RPMI8226 (cell line): ENCODE data around the gene COL19A1.
"Not testable (repeated sequence)": the region's sequence is repeated elsewhere in the genome, so short reads cannot be mapped to it uniquely, and the experiment has no call there.

ENCODE experiments used
- DNase-seq: peaks from one replicate; pipeline ENCODE4 v3.0.0-alpha.2; 2015

The COL19A1 gene

DNA sequence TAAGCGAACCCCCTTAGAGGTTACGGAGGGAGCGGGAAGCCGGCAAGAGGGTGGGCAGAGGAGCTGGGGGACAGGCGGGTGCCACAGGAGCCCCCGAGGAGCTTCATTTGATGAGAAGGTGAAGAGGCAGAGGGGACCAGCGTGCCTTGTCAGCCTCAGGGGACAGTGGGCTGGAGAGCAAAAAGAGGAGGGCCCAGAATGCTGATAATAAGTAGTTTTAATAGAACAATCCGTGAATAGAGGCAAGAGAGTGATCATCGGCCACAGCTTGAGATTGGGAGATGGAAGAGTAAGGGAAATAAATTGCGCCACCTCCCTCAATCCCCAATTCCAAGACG is 1.3 kb downstream of the COL19A1 start:
- no peak for DNase-seq

DNA sequence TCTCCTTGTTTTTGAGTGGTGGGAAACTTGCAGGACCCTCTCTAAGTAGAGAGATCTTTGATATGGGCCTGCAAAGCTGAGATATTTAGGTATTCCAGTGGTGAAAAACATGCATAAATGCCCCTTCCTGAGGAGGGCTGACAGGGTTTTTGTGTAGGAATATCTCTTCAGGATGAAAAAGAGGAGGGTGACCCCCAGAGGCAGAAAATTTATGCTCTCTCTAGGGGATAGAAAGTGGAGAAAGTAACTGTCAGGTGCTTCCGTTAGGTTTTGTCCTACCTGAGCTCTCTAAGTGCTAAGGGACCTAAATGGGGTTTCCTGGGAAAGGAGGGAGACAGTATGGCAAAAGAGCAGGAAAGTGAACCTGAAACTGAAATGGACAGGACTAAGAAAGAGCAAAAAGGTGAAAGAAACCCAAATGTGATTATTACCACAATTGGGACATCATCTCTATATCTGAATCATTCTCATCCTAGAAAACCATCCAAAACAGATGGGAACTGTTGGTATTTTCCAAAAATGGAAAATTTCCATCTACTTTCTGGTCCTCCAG is 2.0 kb downstream of the COL19A1 start:
- DNase-seq = no peak

DNA sequence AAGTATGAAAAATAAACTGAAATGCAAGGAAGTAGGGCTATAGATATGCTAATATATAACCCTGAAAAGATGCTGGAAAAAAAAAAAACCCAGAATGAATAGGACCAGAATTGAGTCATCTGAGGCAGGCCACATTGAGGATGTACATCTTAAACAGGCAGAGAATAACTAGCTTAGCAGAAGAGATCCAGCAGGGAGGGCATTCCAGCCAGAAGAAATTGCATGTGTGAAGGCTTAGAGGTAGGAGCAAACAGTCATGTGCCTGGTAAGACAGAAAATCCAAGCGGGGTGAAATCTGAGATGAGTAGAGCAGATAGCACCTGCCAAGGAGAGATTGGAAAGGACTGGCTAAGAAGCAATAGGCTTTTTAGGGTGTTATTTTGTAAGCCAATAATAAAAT is 2.6 kb downstream of the COL19A1 start:
- DNase-seq = no peak

DNA sequence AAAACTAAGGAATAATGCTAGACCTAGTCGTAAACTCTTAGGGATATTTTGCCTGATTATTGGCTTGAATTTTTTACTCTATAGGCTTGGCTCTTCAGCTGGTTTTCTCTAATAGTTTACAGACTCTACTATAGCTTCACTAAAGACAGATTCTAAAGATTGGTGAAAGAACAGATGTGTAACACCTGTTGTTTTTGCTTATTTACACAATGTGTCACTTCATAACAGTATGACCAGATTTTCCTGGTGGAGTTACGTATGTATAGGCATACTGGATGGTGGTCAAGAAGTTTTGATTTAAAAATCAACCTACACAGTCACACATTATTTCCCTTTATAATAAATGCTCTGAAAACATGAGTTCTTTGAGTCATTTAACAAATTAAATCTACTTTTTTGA is 4.8 kb downstream of the COL19A1 start:
- DNase-seq = no peak

DNA sequence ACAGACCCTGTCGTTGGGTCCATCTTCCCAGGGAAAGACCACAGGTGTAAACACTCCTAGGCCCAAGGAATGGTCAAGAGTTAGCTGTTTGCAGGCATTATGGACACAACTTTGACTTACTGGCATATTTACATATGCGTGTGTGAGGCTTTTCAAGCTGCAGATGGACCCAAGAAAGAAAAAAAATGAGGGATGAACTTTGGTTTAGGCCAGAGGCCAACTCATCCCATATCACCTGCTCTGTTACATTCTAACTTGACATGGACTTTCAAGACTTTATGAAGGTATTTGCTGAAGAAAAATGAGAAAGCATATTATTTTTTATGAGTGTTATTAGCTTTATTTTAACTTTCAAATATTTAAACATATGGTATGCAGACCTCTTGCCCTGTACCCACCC is 6.9 kb downstream of the COL19A1 start:
- DNase-seq = no peak

DNA sequence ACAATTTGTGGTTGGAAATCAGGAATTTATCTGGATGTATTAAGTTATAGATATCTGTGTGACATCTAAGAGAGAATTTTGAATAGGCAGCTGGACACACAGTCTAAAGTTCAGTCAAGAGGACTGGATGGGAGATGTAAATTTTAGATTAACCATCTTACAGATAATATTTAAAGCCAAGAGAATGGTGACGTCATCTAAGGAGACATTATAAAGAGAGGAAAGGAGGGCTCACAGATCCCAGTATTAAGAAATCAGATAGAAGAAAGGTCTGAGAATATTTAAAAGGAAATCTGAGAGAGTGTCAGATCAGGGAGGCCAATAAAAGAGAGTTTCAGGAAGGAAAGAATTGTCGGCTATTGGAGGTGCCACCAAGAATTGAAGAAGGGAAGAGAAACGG is 9.4 kb downstream of the COL19A1 start:
- no peak for DNase-seq

DNA sequence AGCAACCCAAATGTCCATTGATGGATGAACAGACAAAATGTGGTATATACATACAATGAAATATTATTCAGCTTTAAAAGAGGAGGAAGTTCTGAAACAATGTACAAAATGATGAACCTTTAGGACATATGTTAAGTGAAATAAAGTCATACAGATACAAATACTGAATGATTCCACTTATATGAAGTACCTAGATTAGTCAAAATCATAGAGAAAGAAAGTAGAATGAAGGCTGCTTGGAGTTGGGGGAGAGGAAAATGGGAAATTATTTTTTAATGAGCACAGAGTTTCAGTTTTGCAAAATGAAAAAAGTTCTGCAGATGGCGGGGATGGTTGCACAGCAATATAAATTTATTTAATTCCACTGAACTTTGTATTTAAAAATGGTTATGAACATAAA is 12.4 kb downstream of the COL19A1 start:
- DNase-seq = no peak

DNA sequence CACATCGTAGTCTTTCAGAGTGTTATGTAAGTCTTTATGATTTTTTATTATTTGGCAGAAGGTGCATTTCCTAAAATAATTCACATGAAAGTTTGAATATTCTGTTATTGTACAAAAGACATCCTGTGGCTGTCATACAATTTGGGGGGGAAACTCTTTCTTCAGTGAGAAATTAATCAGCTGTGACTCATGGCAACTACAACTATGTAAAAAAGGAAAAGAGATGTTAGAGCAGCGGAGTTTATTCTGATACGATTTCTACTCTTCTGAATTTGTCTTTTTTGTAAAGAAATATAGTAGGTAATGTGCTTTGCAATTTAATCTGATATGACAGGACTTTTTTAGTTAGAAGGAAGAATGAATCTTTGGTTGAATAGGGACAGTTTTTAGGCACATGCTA is 14.2 kb downstream of the COL19A1 start:
- no peak for DNase-seq

DNA sequence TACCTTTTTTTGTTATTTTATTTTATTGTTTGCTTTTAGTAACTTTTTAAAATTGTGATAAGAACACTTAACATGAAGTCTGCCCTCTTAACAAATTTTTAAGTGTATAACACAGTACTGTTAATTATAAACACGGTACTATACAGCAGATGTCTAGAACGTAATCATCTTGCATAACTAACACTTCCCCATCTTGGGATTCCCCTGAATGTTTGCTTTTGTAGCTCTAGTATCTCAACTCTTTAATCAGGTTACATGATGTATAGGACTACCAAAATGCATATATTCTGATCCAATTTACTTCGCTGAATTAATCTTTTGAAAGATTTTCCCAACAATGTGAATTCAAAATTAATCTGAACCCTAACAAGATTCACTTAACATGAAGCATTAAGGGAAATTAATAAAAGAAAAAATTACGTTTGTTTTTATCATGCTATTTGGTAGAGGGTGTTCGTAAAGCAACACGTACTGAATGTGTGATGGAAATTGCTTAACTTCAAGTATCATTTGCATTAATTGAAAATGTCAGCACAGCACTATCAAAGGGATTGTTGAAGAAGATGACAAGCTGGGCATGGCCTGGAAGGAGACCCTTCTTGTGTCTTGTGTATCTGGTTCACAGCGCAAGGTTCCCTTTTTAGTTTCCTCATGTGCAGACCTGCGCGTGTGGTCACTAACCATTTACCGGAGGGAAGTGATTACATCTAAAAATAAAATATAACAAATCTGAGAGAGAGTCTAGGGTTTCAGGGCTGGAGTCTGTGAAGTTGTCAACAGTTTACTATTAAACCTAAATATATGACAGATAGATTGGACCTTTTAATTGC is 15.2 kb downstream of the COL19A1 start:
- DNase-seq = no peak

DNA sequence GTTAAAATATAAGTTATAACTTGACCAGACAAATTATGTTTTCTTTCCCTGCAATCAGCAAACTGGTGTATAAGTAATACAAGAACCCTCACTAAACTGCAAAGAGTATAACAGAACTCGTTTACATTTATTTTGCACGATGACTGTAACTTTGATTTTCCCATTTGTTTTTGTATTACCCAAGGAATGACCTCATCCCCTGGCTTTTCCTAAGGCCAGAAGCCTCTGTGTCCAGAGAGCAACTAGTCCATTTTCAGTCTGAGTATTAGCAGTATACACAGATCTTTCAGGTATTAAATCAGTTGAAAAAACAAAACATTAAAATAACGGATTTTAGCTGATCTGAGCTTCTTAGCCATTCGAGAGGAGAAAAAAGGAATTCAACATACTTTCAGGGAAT is 17.2 kb downstream of the COL19A1 start:
- DNase-seq = no peak

DNA sequence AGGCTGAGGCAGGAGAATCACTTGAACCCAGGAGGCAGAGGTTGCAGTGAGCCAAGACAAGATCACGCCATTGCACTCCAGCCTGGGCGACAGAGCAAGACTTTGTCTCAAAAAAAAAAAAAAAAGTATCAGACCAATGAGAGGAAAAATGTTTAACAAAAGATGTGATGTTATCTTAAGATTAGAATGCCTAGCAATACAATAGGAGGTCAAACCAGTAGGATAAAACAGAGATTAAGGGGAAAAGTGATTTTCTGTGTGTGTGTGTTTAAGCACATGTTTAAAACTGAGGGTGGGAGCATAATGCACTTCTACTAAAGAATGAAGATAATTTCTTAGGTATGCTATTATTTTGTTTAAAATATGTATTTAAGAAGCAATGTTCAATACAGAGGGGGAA is 17.9 kb downstream of the COL19A1 start:
- DNase-seq = no peak

DNA sequence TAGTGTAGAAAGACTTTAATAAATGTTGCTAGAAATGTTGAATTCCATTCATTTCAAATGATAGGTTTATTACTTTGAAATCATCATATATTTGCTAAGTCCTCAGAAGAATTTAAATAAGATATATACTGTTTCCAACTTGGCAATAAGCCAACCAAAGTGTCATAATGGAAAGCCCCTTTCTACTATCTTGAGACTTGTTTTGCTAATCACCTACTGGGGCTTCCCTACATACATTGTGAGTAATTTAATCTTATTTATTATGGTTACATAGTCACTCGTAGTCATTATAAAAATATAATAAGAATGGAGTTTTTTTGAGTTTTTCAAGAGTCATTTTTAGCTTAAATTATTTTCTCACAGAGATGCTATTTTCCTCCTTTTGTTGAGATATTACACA is 20.7 kb downstream of the COL19A1 start:
- no peak for DNase-seq

DNA sequence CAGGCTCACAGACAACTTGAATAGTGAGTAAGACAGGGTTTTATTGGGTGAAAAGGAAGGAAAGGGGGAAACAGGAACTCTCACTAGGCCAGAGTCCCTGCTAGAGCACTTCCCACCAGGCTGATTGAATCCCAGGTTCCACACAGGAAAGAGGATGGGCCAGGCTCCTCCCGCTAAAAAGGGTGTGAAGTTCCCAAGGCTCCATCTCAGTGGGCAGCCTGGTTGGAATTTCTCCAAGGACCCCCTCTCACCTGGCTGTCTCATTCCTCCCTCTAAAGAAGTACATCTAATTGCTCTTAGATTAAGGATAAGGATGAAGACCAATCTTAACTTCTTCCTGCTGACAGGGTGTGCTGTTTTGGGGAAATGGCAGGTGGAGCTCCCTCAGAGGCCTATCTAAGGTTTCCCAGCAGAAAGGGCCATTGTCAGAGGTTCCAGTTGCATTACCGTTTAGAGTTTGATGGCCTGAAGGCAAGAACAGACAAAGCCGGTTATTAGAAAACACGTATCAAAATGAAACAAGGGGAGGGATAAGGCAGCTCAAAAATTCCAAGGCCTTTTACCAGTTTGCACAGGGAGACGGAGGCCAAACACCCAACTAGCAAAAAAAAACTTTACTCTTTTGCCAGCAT is 21.5 kb downstream of the COL19A1 start:
- no peak for DNase-seq

DNA sequence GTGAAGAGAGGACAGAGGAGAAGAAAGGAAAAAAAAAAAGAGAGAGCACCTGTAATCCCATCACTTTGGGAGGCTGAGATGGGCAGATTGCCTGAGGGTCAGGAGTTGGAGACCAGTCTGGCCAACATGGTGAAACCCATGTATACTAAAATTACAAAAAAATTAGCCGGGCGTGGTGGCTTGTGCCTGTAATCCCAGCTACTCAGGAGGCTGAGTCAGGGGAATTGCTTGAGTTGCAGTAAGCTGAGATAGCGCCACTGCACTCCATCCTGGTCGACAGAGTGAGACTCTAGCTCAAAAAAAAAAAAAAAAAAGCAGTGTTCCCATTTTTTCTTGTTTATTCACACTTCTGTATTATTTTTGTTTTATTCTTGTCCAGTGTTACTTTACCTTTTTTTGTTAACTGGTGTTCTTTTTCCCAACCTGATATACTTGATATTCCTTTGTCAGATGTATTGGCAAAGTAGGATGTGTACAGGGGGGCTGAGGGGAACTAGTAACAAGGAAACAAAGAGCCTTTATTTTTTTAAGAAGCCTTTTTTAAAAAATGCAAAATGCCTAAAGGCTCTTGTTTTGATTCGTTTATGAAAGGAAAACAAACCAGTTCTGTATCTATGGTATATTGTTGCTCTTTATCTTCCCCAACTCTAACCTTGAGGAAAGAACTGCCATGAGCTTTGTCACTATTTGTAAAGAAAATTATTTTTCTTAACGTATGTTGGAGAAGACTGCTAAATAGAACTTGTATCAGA is 22.3 kb downstream of the COL19A1 start:
- no peak for DNase-seq

DNA sequence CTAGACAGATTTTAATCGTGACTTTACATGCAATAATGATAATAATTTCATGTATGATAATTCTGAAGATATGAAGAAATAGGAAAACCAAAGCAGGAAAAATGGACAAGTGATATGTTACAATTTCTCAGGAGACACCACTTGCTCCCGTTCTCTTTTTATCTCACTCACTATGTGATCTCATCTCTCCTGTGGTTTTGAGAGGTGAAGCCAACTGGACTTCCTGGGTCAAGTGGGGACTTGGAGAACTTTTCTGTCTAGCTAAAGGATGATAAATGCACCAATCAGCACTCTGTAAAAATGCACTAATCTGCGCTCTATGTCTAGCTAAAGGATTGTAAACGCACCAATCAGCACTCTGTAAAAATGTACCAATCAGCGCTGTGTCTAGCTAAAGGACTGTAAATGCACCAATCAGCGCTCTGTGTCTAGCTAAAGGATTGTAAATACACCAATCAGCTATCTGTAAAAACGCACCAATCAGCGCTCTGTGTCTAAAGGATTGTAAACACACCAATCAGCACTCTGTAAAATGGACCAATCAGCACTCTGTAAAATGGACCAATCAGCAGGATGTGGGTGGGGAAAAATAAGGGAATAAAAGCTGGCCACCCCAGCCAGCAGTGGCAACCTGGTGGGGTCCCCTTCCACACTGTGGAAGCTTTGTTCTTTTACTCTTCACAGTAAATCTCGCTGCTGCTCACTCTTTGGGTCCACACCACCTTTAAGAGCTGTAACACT is 23.0 kb downstream of the COL19A1 start:
- DNase-seq = not testable (repeated sequence)

DNA sequence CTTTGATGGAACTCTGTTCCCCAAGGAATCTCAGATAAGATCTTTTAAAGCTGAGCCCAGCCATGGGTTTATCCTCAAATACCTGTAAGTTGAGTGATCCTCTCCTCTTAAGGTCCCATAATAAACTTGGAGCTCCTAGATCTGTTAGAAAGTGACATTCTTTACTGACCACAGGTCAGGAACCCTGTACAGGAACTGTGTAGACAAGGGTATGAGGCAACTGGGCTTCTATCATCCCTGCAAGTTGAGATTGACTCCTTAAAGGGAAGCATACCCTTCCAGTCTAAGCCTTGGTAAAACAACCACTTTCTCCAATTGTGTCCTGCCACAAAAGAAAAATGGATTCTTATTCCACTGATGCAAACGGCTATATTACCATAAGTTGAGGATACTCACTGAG is 26.2 kb downstream of the COL19A1 start:
- not testable (repeated sequence) for DNase-seq

DNA sequence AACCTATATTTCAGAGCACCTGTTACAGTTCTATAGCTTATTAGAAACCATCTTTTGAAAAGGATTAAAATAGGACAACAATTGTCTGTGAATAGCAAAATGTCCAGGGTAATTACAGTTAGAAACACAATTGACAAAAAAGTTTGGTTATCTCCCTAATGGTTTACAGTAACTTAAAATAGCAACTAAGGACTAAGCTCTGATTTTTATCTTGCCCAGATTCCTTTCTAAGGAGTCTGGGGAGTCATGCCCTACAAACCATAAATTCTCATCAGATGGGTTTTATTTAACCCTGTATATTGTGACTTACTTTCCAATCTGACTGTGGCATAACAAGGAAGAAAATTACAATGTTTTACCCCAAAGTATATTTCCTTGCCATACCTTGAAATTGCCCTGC is 26.9 kb downstream of the COL19A1 start:
- DNase-seq = not testable (repeated sequence)

DNA sequence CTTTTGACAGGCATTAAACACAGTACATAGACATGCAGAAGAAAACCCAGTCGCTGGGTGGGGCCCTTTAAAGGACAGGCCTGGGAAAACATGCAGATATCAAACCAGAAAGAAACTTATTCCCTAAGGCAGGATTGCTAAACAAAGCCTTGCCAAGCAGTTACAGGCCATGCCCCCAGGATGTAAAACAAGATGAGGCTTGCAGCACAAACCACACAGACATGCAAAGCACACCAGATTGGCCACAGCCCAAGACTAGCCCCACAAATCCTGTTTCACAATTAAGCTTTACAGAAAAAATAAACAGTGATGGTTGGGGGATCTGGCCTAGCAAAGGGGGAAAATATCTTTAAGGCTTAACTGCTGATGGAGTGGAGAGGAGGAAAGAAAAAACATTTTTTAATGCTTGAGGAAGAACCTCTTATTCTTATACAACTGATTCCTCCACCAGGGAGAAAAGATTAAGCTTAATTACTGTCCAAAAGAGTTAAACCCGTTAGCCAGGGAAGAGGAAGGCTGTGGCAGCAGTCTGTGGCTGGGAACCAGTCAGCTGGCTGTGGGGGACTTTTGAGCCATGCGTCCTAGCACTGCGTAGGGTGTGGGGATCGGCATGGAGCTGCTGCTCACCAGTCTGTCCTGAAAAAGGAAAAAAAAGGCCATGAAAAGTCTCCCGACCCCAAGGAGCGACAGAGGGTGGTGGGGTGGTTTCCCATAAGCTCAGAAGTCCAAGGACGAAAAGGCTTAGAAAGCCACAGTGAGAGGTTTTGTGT is 28.4 kb downstream of the COL19A1 start:
- DNase-seq = no peak

DNA sequence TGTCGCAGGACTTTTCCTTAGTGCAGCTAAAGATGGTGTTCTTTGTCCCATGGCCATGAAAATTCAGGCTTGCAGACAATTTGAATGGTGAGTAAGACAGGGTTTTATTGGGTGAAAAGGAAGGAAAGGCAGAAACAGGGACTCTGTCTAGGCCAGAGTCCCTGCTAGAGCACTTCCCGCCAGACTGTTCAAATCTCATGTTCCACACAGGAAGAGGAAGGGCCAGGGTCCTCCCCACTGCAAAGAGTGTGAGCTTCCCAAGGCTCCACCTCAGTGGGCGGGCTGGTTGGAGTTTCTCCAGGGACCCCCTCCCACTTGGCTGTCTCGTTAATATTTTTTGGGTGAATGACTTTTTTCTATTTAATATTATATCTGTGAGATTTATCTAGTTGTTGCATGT is 29.0 kb downstream of the COL19A1 start:
- DNase-seq = no peak

DNA sequence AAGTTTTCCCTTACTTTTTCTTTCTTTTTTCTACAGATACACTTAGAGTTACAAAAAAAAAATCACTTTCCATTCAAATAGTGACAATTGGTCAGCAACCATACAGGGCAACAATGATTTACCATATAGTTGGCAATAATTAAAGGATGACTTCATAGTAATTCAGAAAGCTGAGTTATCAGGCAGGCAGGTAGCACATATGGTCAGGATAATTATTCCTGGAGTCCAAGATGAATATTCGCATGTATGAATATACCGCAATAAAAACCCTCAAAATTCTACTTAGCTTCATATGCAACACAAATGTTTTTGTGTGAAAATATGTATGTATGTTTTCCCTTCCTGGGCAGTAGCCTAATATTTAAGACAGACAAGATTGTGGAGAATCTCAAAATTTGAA is 34.5 kb downstream of the COL19A1 start:
- no peak for DNase-seq

DNA sequence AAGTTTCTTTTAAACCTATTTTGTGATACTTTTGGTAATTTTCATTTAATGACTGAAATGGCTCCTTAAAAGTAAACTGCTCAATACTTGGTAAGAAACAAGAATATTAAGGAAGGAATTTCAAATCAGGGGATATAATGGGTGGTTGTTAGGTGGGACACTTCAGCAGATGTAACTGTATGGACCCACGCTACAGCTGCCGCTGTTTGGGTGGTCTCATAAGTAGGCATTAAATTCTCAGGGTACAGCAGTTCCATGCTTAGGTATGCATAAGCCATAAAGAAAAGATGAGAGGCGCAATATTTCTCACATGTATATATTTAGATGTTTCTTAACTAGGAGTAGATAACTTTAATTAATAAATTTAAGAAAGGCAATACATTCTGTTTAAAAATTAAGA is 35.0 kb downstream of the COL19A1 start:
- no peak for DNase-seq

DNA sequence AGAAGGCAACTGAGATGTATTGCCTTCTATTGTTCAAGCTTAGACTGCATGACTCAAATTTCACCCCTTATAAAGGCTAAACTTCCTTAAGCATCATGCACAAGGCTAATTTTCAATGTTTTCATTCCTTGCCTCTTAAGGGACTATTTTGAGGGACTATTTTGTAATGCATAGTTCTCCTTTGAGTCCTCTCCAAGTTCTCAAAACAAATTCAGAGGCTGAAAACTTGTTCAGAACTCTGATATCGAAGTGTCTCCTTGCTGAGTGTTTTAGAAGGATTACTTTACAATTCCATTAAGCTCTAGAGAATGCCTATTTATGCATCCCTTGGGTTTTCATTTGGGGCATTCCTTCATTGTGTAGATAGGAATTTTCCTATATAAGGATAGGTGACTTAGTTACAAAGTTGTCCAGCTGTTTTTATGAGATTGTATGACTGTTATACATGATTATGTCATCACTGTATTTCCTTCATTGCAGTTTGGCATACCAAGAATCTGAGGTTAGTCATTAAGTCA is 41.7 kb downstream of the COL19A1 start:
- DNase-seq = no peak
